ENCODE results near the gene POLD1.

POLD1 gene

GRCh38 chr19:50376166-50377050 is 7.7 kb upstream of the POLD1 start, which contains the start of gene NR1H2:
Gene NR1H2 (plus strand): TSS chr19:50376457. CDS start chr19:50377606, 1,149 bp downstream.
- H4K5ac ChIP-seq (ENCODE audit: low read length) = no peak within 1 kb of the TSS
- no CpG with 5 or more reads among the region's 67 CpGs for WGBS (ENCODE audit: extremely low coverage, insufficient coverage, low lambda C conversion rate)
- H3K79me1 ChIP-seq (ENCODE audit: low read length) = peaks cover 1% of the 10 kb centered on the region
- H3K4ac ChIP-seq (ENCODE audit: low read depth, low read length) = no peak within 1 kb of the TSS
- DNase-seq = peak; percentile 99
- H3K4me2 ChIP-seq (ENCODE audit: low read length) = peak within 1 kb of the TSS; percentile 56
- H4K8ac ChIP-seq (ENCODE audit: low read depth, low read length) = peak within 1 kb of the TSS; percentile 91
- H3K79me2 ChIP-seq (ENCODE audit: control insufficient read depth, insufficient read depth, low read length) = no peaks in the 10 kb centered on the region
- peak within 1 kb of the TSS; percentile 75 for H3K9ac ChIP-seq (ENCODE audit: low read length)
- H3K27ac ChIP-seq (ENCODE audit: low read depth, low read length) = peak within 1 kb of the TSS; percentile 91
- no peak within 1 kb of the TSS for H2BK5ac ChIP-seq (ENCODE audit: low read length)
- H3K27me3 ChIP-seq (ENCODE audit: insufficient read depth, low read length, poor library complexity) = no peaks in the 10 kb centered on the region
- H3K18ac ChIP-seq (ENCODE audit: low read length) = peak within 1 kb of the TSS; percentile 75
- H3K4me3 ChIP-seq (ENCODE audit: low read length) = peak within 1 kb of the TSS; percentile 80
- no peak within 1 kb of the TSS for H3K23ac ChIP-seq (ENCODE audit: low read length)
- H2BK120ac ChIP-seq (ENCODE audit: low read depth, low read length) = no peak within 1 kb of the TSS
- no peak within 1 kb of the TSS for H2AK5ac ChIP-seq (ENCODE audit: low read length)
- no peaks in the 10 kb centered on the region for H3K36me3 ChIP-seq (ENCODE audit: control insufficient read depth, insufficient read depth, low read length)
- H3K56ac ChIP-seq (ENCODE audit: low read length) = peak within 1 kb of the TSS; percentile 88
- H2BK15ac ChIP-seq (replicated peaks; ENCODE audit: low read depth) = no peak within 1 kb of the TSS
- H3K4me1 ChIP-seq (ENCODE audit: control insufficient read depth, low read depth, low read length) = no peaks in the 10 kb centered on the region

GRCh38 chr19:50377051-50377461 is 7.1 kb upstream of the POLD1 start:
- H3K56ac ChIP-seq (ENCODE audit: low read length) = no peak overlapping the region
- no peaks in the 10 kb centered on the region for H3K36me3 ChIP-seq (ENCODE audit: control insufficient read depth, insufficient read depth, low read length)
- no peaks in the 10 kb centered on the region for H3K4me1 ChIP-seq (ENCODE audit: control insufficient read depth, low read depth, low read length)
- no peak overlapping the region for H3K9ac ChIP-seq (ENCODE audit: low read length)
- peaks cover 1% of the 10 kb centered on the region for H3K79me1 ChIP-seq (ENCODE audit: low read length)
- H2BK120ac ChIP-seq (ENCODE audit: low read depth, low read length) = no peak overlapping the region
- no peaks in the 10 kb centered on the region for H3K79me2 ChIP-seq (ENCODE audit: control insufficient read depth, insufficient read depth, low read length)
- H2BK5ac ChIP-seq (ENCODE audit: low read length) = no peak overlapping the region
- no peak overlapping the region for H2BK15ac ChIP-seq (replicated peaks; ENCODE audit: low read depth)
- no peak overlapping the region for H3K4ac ChIP-seq (ENCODE audit: low read depth, low read length)
- H3K4me3 ChIP-seq (ENCODE audit: low read length) = no peak overlapping the region
- no peak overlapping the region for H2AK5ac ChIP-seq (ENCODE audit: low read length)
- H3K23ac ChIP-seq (ENCODE audit: low read length) = no peak overlapping the region
- no peak overlapping the region for H3K27ac ChIP-seq (ENCODE audit: low read depth, low read length)
- H3K18ac ChIP-seq (ENCODE audit: low read length) = no peak overlapping the region
- no CpG with 5 or more reads among the region's 7 CpGs for WGBS (ENCODE audit: extremely low coverage, insufficient coverage, low lambda C conversion rate)
- no peak overlapping the region for H3K4me2 ChIP-seq (ENCODE audit: low read length)
- no peaks in the 10 kb centered on the region for H3K27me3 ChIP-seq (ENCODE audit: insufficient read depth, low read length, poor library complexity)
- peak; percentile 74 for DNase-seq
- no peak overlapping the region for H4K8ac ChIP-seq (ENCODE audit: low read depth, low read length)
- H4K5ac ChIP-seq (ENCODE audit: low read length) = no peak overlapping the region

GRCh38 chr19:50377517-50377916 is 6.6 kb upstream of the POLD1 start:
- Histone ChIP-seq H3K4me3 (ENCODE audit: low read length) (no peak overlapping the region), H3K9ac (ENCODE audit: low read length) (no peak overlapping the region), H2BK120ac (ENCODE audit: low read depth, low read length) (no peak overlapping the region), H3K4me1 (ENCODE audit: control insufficient read depth, low read depth, low read length) (no peaks in the 10 kb centered on the region), H3K18ac (ENCODE audit: low read length) (no peak overlapping the region), H3K4me2 (ENCODE audit: low read length) (no peak overlapping the region), H3K79me2 (ENCODE audit: control insufficient read depth, insufficient read depth, low read length) (no peaks in the 10 kb centered on the region), H3K23ac (ENCODE audit: low read length) (no peak overlapping the region), H3K36me3 (ENCODE audit: control insufficient read depth, insufficient read depth, low read length) (no peaks in the 10 kb centered on the region), H2AK5ac (ENCODE audit: low read length) (no peak overlapping the region), H3K4ac (ENCODE audit: low read depth, low read length) (no peak overlapping the region), H2BK5ac (ENCODE audit: low read length) (no peak overlapping the region), H3K79me1 (ENCODE audit: low read length) (peaks cover 1% of the 10 kb centered on the region), H4K5ac (ENCODE audit: low read length) (no peak overlapping the region), H3K27ac (ENCODE audit: low read depth, low read length) (no peak overlapping the region), H3K56ac (ENCODE audit: low read length) (no peak overlapping the region), H3K27me3 (ENCODE audit: insufficient read depth, low read length, poor library complexity) (no peaks in the 10 kb centered on the region), H2BK15ac (replicated peaks; ENCODE audit: low read depth) (no peak overlapping the region), H4K8ac (ENCODE audit: low read depth, low read length) (no peak overlapping the region)
- no peak for DNase-seq
- WGBS (ENCODE audit: extremely low coverage, insufficient coverage, low lambda C conversion rate) = no CpG with 5 or more reads among the region's 9 CpGs

- Histone ChIP-seq H2BK120ac (ENCODE audit: low read depth, low read length) (no peak overlapping the region), H3K27ac (ENCODE audit: low read depth, low read length) (no peak overlapping the region), H3K9ac (ENCODE audit: low read length) (no peak overlapping the region), H3K4ac (ENCODE audit: low read depth, low read length) (no peak overlapping the region), H3K18ac (ENCODE audit: low read length) (no peak overlapping the region), H4K8ac (ENCODE audit: low read depth, low read length) (no peak overlapping the region), H3K56ac (ENCODE audit: low read length) (no peak overlapping the region), H3K27me3 (ENCODE audit: insufficient read depth, low read length, poor library complexity) (no peaks in the 10 kb centered on the region), H4K5ac (ENCODE audit: low read length) (no peak overlapping the region), H3K4me1 (ENCODE audit: control insufficient read depth, low read depth, low read length) (no peaks in the 10 kb centered on the region), H3K79me2 (ENCODE audit: control insufficient read depth, insufficient read depth, low read length) (no peaks in the 10 kb centered on the region), H3K23ac (ENCODE audit: low read length) (no peak overlapping the region), H3K4me2 (ENCODE audit: low read length) (no peak overlapping the region), H2BK15ac (replicated peaks; ENCODE audit: low read depth) (no peak overlapping the region), H2AK5ac (ENCODE audit: low read length) (no peak overlapping the region), H2BK5ac (ENCODE audit: low read length) (no peak overlapping the region), H3K79me1 (ENCODE audit: low read length) (peaks cover 1% of the 10 kb centered on the region), H3K36me3 (ENCODE audit: control insufficient read depth, insufficient read depth, low read length) (no peaks in the 10 kb centered on the region), H3K4me3 (ENCODE audit: low read length) (no peak overlapping the region)
- no CpG with 5 or more reads among the region's 36 CpGs for WGBS (ENCODE audit: extremely low coverage, insufficient coverage, low lambda C conversion rate)
- no peak for DNase-seq
Measured at GRCh38 chr19:50378169-50378862, 5.8 kb upstream of the POLD1 start.

GRCh38 chr19:50378863-50379236 is 5.3 kb upstream of the POLD1 start:
- Histone ChIP-seq H3K56ac (ENCODE audit: low read length) (no peak overlapping the region), H4K5ac (ENCODE audit: low read length) (no peak overlapping the region), H3K9ac (ENCODE audit: low read length) (no peak overlapping the region), H3K36me3 (ENCODE audit: control insufficient read depth, insufficient read depth, low read length) (no peaks in the 10 kb centered on the region), H3K79me2 (ENCODE audit: control insufficient read depth, insufficient read depth, low read length) (no peaks in the 10 kb centered on the region), H2BK15ac (replicated peaks; ENCODE audit: low read depth) (no peak overlapping the region), H3K27ac (ENCODE audit: low read depth, low read length) (no peak overlapping the region), H3K79me1 (ENCODE audit: low read length) (peaks cover 1% of the 10 kb centered on the region), H3K4me2 (ENCODE audit: low read length) (no peak overlapping the region), H2BK120ac (ENCODE audit: low read depth, low read length) (no peak overlapping the region), H4K8ac (ENCODE audit: low read depth, low read length) (no peak overlapping the region), H3K23ac (ENCODE audit: low read length) (no peak overlapping the region), H3K27me3 (ENCODE audit: insufficient read depth, low read length, poor library complexity) (no peaks in the 10 kb centered on the region), H2AK5ac (ENCODE audit: low read length) (no peak overlapping the region), H2BK5ac (ENCODE audit: low read length) (no peak overlapping the region), H3K4ac (ENCODE audit: low read depth, low read length) (no peak overlapping the region), H3K4me3 (ENCODE audit: low read length) (no peak overlapping the region), H3K18ac (ENCODE audit: low read length) (no peak overlapping the region), H3K4me1 (ENCODE audit: control insufficient read depth, low read depth, low read length) (no peaks in the 10 kb centered on the region)
- WGBS (ENCODE audit: extremely low coverage, insufficient coverage, low lambda C conversion rate) = no CpG with 5 or more reads among the region's 10 CpGs
- no peak for DNase-seq
